ENCODE measurements around the gene DCAF15. TPM values are rescaled to one million over a fixed set of nuclear protein-coding genes. Genes with fewer than 3 reads are reported as not detected.

Gene DCAF15
- polyA plus RNA-seq, 1 donor: 20.9 TPM

DNA sequence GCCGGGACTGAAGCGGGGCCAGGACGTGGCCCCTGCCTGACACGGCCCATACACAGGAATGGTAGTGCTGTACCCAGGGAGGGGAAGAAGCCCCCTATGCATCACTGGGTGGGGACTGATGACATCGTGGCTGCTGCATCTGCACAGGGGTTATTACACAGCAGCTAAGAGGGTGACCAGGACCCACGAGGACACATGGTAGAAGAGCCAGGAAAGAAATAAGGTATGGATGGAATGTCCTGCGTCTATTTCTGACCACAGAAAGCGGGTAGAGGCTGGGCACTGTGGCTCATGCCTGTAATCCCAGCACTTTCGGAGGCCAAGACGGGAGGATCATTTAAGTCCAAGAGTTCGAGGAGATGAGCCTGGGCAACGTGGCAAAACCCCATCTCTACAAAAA lies 24.1 kb downstream of the DCAF15 start:
- DNase-seq (ENCODE audit: low read depth): no peak

DNA sequence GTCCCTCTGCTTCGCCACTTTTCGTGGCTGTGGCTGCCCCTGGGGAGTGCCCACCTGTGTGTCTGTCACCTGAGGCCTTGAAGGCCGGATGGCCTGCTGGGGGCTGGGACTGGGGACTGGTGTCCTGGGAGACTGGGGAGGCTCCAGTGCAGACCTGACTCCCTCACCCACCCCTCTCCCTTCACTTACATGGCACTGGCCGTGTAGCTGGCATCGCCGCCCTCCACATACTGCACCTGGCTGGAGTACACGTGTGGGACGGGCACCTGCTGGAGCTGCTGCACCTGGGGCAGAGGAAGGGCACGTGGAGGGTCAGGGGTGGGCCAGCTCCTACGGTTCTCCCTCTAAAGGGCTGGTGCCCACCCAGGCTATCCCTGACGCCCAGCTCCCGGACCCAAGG lies 25.5 kb downstream of the DCAF15 start:
- DNase-seq (ENCODE audit: low read depth): no peak

DNA sequence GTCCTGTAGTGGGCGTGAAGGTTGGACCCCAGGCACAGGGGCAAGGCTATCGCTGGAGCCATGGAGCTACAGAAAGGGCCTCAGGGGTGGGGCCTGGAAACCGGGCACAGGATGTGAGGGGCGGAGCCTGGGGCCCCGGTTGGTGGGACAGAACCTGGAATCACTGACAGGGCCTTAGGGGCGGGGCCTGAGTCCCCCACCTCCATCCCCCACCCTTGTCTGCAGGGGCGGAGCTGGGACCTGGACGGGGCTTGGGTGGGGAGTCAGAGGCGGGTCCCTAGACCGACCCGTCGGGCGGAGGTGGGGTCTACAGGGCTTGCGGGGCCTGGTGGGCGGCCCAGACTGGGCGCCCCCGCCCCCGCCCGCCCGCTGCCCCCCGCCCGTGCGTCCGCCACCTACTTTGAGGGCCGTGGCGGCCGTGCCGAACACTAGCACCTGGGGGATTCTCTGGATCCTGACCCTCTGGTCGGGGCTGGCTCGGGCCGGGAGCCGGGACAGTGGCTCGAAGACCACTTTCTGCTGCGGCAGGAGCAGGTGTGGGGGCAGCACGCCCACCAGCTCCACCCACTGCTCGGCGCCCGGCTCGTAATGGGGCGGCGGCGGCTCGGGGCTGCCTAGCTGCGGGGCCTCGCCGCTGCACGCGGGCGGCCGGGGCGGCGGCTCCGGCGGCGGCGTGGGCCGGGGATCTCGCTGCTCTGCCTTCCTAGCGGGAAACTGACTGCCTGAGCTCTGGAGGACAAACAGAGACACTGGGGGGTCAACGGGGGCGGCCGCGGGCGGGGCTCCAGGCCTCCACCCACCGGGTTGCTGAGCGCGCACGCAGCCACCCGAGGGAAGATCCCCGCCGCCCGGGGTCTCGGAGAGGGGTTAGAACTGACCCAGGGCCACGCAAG lies 26.3 kb downstream of the DCAF15 start:
- peak; percentile 54 for DNase-seq (ENCODE audit: low read depth)

DNA sequence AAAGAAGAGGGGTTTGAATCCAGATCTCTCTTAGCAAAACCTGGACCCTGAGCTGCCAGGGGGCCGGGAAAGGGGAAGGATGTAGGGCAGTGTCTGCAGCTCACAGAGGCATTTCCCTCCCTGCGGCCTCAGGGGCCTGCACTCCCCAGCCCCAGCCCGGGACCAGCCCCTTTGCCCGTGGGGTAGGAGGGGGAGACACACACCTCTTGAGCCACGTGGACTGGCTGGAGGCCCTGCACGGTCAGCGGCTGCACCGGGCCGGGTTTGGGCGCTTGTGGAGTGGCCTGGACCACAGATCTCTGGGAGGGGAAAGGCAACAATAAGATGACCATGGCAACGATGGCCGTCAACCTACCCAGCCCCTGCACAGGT lies 26.9 kb downstream of the DCAF15 start:
- no peak for DNase-seq (ENCODE audit: low read depth)

DNA sequence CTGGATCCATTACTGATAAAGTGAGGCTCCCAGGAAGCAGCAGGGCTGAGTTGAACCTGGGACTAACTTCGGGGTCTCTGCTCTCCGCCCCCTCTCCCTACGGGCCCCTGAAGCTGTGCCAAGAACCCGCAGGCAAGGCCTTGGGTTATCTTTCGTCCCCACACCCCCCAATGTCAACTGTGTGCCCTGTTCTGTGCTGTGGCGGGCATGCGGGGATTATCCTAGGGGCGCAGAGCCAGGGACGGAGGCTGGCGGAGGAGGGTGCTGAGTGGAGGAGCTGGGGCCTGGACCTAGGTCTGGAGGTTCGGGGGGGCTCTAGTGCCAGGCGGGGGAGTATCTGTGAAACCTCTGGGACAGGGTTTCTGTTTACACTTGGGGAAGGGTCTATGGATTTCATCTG lies 27.4 kb downstream of the DCAF15 start:
- no peak for DNase-seq (ENCODE audit: low read depth)

DNA sequence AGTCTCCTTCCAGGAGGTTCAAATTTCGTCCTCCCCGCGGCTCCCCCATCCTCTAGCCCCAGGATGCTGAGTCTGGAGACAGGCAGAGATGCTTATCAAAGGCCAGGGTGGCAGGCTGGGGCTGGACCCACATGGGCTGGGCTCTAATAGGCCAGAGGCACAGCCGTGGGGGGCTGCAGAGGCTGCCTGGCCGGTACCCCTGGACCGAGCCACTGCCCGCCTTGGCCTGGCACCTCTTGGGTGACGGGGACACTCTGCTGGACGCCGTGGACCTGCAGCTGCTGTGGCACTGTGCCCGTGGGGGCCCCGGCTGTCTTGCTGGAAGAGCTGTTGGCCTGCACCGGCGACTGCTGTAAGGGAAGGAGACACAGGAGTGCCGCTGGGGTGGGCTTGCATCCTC lies 28.0 kb downstream of the DCAF15 start:
- no peak for DNase-seq (ENCODE audit: low read depth)

DNA sequence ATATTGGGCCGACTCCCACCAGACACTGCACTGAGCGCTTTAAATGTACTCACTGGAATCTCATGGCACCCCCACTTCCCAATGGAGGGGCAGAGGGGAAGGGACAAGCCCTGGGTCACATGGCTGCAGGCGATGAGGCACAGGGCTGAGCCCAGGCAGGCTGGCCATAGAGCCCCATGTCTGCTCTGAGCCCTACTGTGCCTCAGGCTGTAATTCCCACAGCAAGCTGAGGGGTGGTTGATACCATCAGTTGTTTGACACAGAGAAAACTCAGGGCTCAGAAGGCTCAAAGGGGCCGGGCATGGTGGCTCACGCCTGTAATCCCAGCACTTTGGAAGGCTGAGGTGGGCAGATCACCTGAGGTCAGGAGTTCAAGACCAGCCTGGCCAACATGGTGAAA lies 28.7 kb downstream of the DCAF15 start:
- no peak for DNase-seq (ENCODE audit: low read depth)

GRCh38 chr19:13981467-13981866 lies 29.2 kb downstream of the DCAF15 start:
- no peak for DNase-seq (ENCODE audit: low read depth)

DNA sequence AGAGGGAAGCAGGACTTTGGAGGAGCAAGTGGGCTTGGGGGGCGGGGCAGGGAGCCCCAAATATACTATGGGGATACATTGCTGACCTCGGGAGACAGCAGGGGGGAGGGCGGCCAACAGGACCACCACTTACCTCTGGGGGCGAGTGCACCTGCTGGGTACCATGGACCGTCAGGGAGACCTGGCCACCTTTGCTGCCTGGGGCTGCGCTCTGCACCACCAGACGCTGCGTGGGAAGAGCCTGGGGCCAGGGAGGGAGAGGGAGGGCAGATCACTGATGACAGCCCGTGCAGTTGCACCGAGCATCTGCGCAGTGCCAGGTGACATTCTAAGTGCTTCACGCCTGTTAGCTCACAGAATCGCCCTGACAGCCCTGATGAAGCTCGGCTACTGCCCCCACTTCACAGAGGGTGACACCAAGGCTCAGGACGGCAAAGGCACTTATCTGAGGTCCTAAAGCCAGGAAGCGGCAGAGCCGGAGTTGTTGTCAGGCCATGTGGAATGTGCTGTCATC lies 29.7 kb downstream of the DCAF15 start:
- DNase-seq (ENCODE audit: low read depth): no peak

GRCh38 chr19:13982773-13983172 lies 30.5 kb downstream of the DCAF15 start:
- DNase-seq (ENCODE audit: low read depth): no peak

DNA sequence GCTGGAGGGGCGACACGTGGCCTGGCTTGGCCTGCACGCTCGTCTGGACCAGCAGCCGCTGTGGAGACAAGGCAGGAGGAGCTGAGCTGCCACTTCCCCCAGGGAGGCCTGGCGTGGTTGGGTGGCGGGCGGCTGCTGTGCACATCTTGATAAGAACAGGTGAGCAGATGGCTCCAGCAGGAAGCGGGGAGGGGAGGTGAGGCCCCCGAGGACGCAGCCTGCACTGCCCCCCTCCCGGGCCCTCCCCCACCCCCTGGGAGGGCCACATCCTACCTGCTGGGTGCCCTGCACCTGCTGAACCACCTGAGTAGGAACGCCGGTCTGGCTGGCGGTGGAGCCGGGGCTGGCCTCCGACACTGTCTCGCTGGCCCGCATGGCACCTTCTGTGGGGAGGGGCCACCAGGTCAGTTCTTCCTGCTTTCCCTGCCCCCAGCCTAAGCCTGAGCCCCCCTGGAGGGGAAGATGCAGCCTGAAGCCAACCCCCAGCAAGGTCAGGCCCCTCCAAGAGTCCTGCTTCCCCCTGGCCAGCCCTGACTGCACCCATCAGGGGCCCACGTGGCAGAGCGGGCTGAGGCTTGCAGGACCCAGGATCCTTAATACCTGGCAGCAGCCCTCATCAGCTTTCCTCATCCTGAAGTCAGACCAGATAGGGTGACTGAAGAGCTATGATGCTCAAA lies 31.0 kb downstream of the DCAF15 start:
- DNase-seq (ENCODE audit: low read depth): no peak

DNA sequence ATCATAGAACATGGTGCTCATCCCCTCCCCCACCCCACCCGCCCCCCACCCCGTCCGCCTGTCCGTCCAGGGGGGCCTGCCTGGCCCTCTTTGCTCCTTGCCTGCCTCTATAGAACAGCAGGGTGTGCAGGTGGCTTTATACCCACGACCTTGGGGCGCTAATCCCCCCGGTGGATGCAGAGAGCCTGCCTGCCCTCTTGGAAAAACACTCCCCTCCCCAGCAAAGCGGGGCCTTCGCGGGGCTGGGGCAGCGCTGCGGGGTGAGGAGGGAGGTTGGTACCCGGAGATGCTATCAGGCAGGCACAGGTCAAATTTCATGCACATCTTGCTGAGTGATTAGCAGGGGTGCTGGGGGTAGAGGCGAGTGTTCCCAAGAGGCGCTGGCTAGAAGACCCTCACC lies 31.9 kb downstream of the DCAF15 start:
- no peak for DNase-seq (ENCODE audit: low read depth)

- no peak for DNase-seq (ENCODE audit: low read depth)
Observed at GRCh38 chr19:13984875-13985741, 32.8 kb downstream of the DCAF15 start.

DNA sequence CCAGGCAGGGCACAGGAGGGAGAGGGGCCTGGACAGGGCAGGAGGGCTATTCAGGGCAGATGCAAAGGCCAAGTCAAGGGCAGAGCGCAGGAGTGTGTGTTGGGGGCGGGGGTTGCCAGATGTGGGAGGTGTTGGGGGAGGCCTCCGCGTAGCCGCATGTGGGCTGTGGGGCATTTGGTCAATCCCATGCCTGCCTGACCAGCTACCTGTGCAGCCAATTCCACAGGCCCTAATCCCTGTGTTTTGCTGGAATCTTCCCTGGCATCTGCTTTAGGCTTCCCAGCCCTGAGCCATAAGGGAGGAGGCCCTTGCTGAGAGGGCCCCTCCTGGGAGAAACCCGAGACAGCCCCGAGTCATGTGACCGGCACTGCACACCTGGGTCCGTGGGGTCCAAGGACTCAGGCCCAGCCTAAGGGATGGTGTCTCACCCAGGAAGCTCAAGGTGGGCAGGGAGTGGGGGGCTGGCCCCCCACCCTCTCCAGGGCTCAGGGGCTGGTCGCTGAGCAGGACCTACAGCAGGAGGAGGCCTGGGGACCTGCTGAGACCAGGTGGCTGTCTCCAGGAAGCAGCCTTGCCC lies 33.5 kb downstream of the DCAF15 start:
- DNase-seq (ENCODE audit: low read depth): no peak

- no peak for DNase-seq (ENCODE audit: low read depth)
Observed at GRCh38 chr19:13986348-13986904, 34.1 kb downstream of the DCAF15 start.

DNA sequence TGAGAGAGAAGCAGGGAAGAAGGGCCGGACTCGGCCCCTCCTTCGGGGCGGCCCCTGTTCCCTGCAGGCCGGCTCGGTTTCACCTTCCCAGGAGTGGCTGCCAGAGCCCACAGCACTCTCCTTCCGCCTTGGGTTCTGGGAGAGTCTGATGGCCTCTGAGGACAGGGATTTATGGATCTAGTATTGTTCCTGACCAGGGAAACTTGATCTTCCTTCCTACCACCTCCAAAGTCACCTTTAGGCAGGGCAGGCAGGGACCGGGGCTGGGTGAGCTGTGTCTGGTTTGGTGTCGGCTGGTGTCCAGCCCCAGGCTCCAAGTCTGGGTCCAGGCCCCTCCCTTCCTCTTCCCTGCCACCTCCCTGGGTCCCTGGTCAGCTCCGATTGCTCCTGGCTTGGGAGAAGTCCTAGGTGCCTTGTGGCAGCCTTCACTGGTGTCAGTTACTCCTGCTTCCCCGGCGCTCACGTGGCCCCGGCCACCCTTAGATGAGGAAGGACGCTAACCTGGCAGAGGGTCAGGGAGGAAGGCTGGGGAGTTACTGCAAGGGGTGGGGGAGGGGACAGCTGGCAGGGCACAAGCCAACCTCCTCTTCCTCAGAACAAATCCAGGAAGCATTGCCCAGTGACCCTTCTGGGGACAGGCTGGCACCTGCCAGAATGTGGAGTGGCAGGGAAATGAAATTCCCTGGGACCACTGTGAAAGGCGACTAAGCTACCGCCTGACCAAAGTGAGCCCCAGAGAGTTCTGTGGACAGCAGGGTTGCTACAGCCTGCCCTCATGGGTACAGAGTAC lies 35.0 kb downstream of the DCAF15 start:
- no peak for DNase-seq (ENCODE audit: low read depth)

- DNase-seq (ENCODE audit: low read depth): no peak
Observed at GRCh38 chr19:13989487-13989886, 37.2 kb downstream of the DCAF15 start.

DNA sequence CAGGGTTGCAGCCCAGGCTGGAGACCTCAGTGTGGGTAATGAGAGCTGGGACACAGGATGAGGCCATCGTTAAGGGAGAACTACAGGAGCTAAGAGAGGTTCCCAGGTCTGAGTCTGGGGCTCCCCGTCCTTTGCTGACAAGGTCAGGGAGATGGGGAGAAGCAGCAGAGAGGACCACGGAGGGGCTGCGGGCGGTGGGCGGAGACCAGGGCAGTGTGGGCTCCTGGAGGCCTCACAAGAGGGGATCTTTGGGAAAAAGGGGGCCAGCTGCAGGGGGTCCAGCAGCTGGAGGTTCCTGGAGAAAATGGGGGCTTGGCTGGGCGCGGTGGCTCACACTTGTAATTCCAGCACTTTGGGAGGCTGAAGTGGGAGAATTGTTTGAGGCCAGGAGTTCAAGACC lies 37.8 kb downstream of the DCAF15 start:
- no peak for DNase-seq (ENCODE audit: low read depth)

- DNase-seq (ENCODE audit: low read depth): no peak
Observed at GRCh38 chr19:13992025-13992424, 39.7 kb downstream of the DCAF15 start.

GRCh38 chr19:13993590-13994300 lies 41.4 kb downstream of the DCAF15 start:
- no peak for DNase-seq (ENCODE audit: low read depth)

All from forelimb muscle (tissue), 1 donor.